Skeletal muscle satellite cell (primary cell): Measurements from ENCODE around the gene GLTP. TPM values are rescaled to one million over a fixed set of nuclear protein-coding genes. Genes with fewer than 3 reads are reported as not detected.

Source experiments
- small RNA-seq: library from RNA; depleted of rRNA; stranded (forward); fragments of <200 nt; gene quantifications from one replicate; pipeline ENCODE3, GENCODE V24; 2012

The GLTP gene

Small RNA genes within 50 kb of the gene (small RNA-seq; reads per million reads assigned to genes)
- gene MIR4497 (not detected), gene RN7SL441P (not detected)
